Measurements from ENCODE around the gene TSPEAR. TPM values are rescaled to one million over a fixed set of nuclear protein-coding genes. Genes with fewer than 3 reads are reported as not detected.

The TSPEAR gene
- total RNA-seq, 2 experiments from 2014 or later = not detected

GRCh38 chr21:44533121-44533890, 178.1 kb downstream of the TSPEAR start:
- no peak overlapping the region for H3K27ac ChIP-seq (ENCODE audit: low read depth in 1 of 2, low read length in 2 of 2)
- no peaks in the 10 kb centered on the region for H3K9me3 Mint-ChIP-seq
- H3K4me1 ChIP-seq (ENCODE audit: insufficient read depth, low read length) = no peaks in the 10 kb centered on the region
- H3K9me3 ChIP-seq (ENCODE audit: control insufficient read depth in 1 of 2, insufficient read depth in 1 of 2, low read length in 2 of 2) = peaks cover 0 to 4% of the 10 kb centered on the region in 2 experiments
- POLR2A ChIA-PET = no interaction called here
- H3K27me3 Mint-ChIP-seq = no peaks in the 10 kb centered on the region
- intact Hi-C loops (cut with DNase I, micrococcal nuclease) = no loop called here
- H3K4me3 Mint-ChIP-seq = no peak overlapping the region
- ATAC-seq (ENCODE audit: poor library complexity) (no peak), DNase-seq (no peak)
- no peaks in the 10 kb centered on the region for H3K36me3 ChIP-seq (ENCODE audit: insufficient read depth, low read length)
- H3K4me3 ChIP-seq (ENCODE audit: low read length) = no peak overlapping the region
- CTCF ChIA-PET = no interaction called here
- H3K27ac Mint-ChIP-seq = no peak overlapping the region
- no peaks in the 10 kb centered on the region for H3K4me1 Mint-ChIP-seq (ENCODE audit: low read depth)
- H3K36me3 Mint-ChIP-seq (ENCODE audit: low read depth) = no peaks in the 10 kb centered on the region
- no peak for TF ChIP-seq CTCF (IDR thresholded peaks at IDR 0.05)
- no peaks in the 10 kb centered on the region for H3K27me3 ChIP-seq (ENCODE audit: control insufficient read depth in 1 of 2, insufficient read depth in 2 of 2, low read length in 2 of 2)

- Mint-ChIP-seq H3K4me1 (ENCODE audit: low read depth) (no peaks in the 10 kb centered on the region), H3K9me3 (no peaks in the 10 kb centered on the region), H3K4me3 (no peak overlapping the region), H3K27me3 (no peaks in the 10 kb centered on the region), H3K27ac (no peak overlapping the region), H3K36me3 (ENCODE audit: low read depth) (no peaks in the 10 kb centered on the region)
- DNase-seq (no peak), ATAC-seq (ENCODE audit: poor library complexity) (no peak)
- POLR2A ChIA-PET = no interaction called here
- H3K4me3 ChIP-seq (ENCODE audit: low read length) = no peak overlapping the region
- intact Hi-C loops (cut with DNase I, micrococcal nuclease) = no loop called here
- CTCF ChIA-PET = no interaction called here
- H3K36me3 ChIP-seq (ENCODE audit: insufficient read depth, low read length) = no peaks in the 10 kb centered on the region
- no peaks in the 10 kb centered on the region for H3K27me3 ChIP-seq (ENCODE audit: control insufficient read depth in 1 of 2, insufficient read depth in 2 of 2, low read length in 2 of 2)
- H3K9me3 ChIP-seq (ENCODE audit: control insufficient read depth in 1 of 2, insufficient read depth in 1 of 2, low read length in 2 of 2) = peaks cover 0 to 4% of the 10 kb centered on the region in 2 experiments
- TF ChIP-seq CTCF (IDR thresholded peaks at IDR 0.05) = no peak
- H3K4me1 ChIP-seq (ENCODE audit: insufficient read depth, low read length) = no peaks in the 10 kb centered on the region
- no peak overlapping the region for H3K27ac ChIP-seq (ENCODE audit: low read depth in 1 of 2, low read length in 2 of 2)
Measured at GRCh38 chr21:44532712-44533111, 178.7 kb downstream of the TSPEAR start.

GRCh38 chr21:44531606-44532564, 179.5 kb downstream of the TSPEAR start:
- ChIA-PET POLR2A (no interaction called here), CTCF (interaction anchor here (0.6 kb wide), 1 partner anchor 48 kb away, joined by 3 read pairs; the partner anchor contains the start of gene KRTAP10-5)
- no peak overlapping the region for H3K4me3 ChIP-seq (ENCODE audit: low read length)
- intact Hi-C loops (cut with DNase I, micrococcal nuclease) = no loop called here
- peaks cover 0 to 4% of the 10 kb centered on the region in 2 experiments for H3K9me3 ChIP-seq (ENCODE audit: control insufficient read depth in 1 of 2, insufficient read depth in 1 of 2, low read length in 2 of 2)
- H3K4me3 Mint-ChIP-seq = no peak overlapping the region
- H3K27ac ChIP-seq (ENCODE audit: low read depth in 1 of 2, low read length in 2 of 2) = no peak overlapping the region
- TF ChIP-seq CTCF (IDR thresholded peaks at IDR 0.05) = no peak
- H3K27me3 ChIP-seq (ENCODE audit: control insufficient read depth in 1 of 2, insufficient read depth in 2 of 2, low read length in 2 of 2) = no peaks in the 10 kb centered on the region
- H3K27me3 Mint-ChIP-seq = no peaks in the 10 kb centered on the region
- H3K36me3 ChIP-seq (ENCODE audit: insufficient read depth, low read length) = no peaks in the 10 kb centered on the region
- ATAC-seq (ENCODE audit: poor library complexity) (no peak), DNase-seq (no peak)
- no peak overlapping the region for H3K27ac Mint-ChIP-seq
- no peaks in the 10 kb centered on the region for H3K4me1 ChIP-seq (ENCODE audit: insufficient read depth, low read length)
- H3K4me1 Mint-ChIP-seq (ENCODE audit: low read depth) = no peaks in the 10 kb centered on the region
- no peaks in the 10 kb centered on the region for H3K9me3 Mint-ChIP-seq
- no peaks in the 10 kb centered on the region for H3K36me3 Mint-ChIP-seq (ENCODE audit: low read depth)
